NT2/D1 (cell line): ENCODE measurements around the gene CPLX1.
"Not testable (repeated sequence)": the region's sequence is repeated elsewhere in the genome, so short reads cannot be mapped to it uniquely, and the experiment has no call there.

ENCODE experiments used
- DNase-seq: peaks from one replicate; pipeline ENCODE4 v3.0.0-alpha.2; 2011; ENCODE audit warnings: low read depth, low spot score
- H3K27me3 ChIP-seq: 2 replicates; pipeline ENCODE4 v1.6.0; 2011; ENCODE audit warnings: mild to moderate bottlenecking; ENCODE audit not compliant: insufficient read length, insufficient read depth
- H3K36me3 ChIP-seq: 2 replicates; pipeline ENCODE4 v1.6.1; 2011; ENCODE audit warnings: mild to moderate bottlenecking, low read length, mixed read lengths; ENCODE audit not compliant: insufficient read depth, insufficient read length
- H3K4me1 ChIP-seq: 2 replicates; pipeline ENCODE4 v1.5.1; 2011; ENCODE audit not compliant: insufficient read depth, insufficient read length
- H3K4me3 ChIP-seq: 2 replicates; pipeline ENCODE4 v1.5.1; 2011; ENCODE audit warnings: low read depth; ENCODE audit not compliant: insufficient read length
- H3K9ac ChIP-seq: 2 replicates; pipeline ENCODE4 v1.6.0; 2011; ENCODE audit warnings: low read depth; ENCODE audit not compliant: insufficient read length
- H3K9me3 ChIP-seq: 2 replicates; pipeline ENCODE4 v1.5.1; 2011; ENCODE audit warnings: mild to moderate bottlenecking, low read length; ENCODE audit not compliant: insufficient read depth
- SUZ12 ChIP-seq: IDR thresholded peaks from 2 replicates; pipeline ENCODE4 v1.6.1; 2011; ENCODE audit not compliant: insufficient read length, insufficient read depth; ENCODE audit errors: extremely low read depth
- YY1 ChIP-seq: IDR thresholded peaks from 2 replicates; pipeline ENCODE4 v1.6.1; 2011; ENCODE audit not compliant: insufficient read length, insufficient read depth
- ZNF274 ChIP-seq: IDR thresholded peaks from 2 replicates; pipeline ENCODE4 v1.6.1; 2011; ENCODE audit warnings: mild to moderate bottlenecking, low read depth, low read length

The CPLX1 gene

GRCh38 chr4:808860-809570, 16.9 kb downstream of the CPLX1 start:
- Histone ChIP-seq H3K9ac (no peak overlapping the region), H3K4me1 (no peaks in the 10 kb centered on the region), H3K9me3 (no peaks in the 10 kb centered on the region), H3K4me3 (no peak overlapping the region), H3K27me3 (peaks cover 15% of the 10 kb centered on the region), H3K36me3 (no peaks in the 10 kb centered on the region)
- TF ChIP-seq SUZ12: no peak
- no peak for TF ChIP-seq YY1
- no peak for TF ChIP-seq ZNF274
- DNase-seq: no peak

DNA sequence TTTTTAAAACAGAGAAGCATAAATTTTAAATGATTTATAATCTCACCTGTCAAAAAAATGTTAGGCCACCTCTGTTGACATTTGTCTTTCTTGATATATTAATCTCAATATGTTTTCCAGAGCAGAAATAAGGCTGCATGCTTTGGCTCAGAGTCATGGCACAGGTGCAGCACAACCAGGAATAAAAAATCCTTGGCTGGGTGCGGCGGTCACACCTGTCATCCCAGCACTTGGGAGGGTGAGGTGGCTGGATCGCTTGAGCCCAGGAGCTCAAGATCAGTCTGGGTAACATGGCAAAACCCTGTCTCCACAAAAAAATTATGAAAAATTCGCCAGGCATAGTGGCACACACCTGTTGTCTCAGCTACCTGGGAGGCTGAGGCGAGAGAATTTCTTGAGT, 18.1 kb downstream of the CPLX1 start:
- H3K27me3 ChIP-seq: peaks cover 12% of the 10 kb centered on the region
- no peak overlapping the region for H3K9ac ChIP-seq
- no peaks in the 10 kb centered on the region for H3K36me3 ChIP-seq
- no peaks in the 10 kb centered on the region for H3K4me1 ChIP-seq
- TF ChIP-seq SUZ12 (no peak), YY1 (no peak), ZNF274 (no peak)
- H3K9me3 ChIP-seq: no peaks in the 10 kb centered on the region
- H3K4me3 ChIP-seq: no peak overlapping the region
- no peak for DNase-seq

DNA sequence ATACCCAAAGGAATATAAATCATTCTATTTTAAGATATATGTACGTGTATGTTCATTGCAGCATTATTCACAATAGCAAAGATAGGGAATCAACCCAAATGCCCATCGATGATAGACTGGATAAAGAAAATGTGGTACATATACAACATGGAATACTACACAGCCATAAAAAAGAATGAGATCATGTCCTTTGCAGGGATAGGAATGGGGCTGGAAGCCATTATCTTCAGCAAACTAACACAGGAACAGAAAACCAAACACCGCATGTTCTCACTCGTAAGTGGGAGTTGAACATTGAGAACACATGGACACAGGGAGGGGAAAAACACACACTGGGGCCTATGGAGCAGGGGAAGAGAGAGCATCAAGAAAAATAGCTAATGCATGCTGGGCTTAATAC, 18.9 kb downstream of the CPLX1 start:
- not testable (repeated sequence) for H3K36me3 ChIP-seq, H3K9ac ChIP-seq, H3K4me1 ChIP-seq, H3K4me3 ChIP-seq, H3K9me3 ChIP-seq, H3K27me3 ChIP-seq, DNase-seq

DNA sequence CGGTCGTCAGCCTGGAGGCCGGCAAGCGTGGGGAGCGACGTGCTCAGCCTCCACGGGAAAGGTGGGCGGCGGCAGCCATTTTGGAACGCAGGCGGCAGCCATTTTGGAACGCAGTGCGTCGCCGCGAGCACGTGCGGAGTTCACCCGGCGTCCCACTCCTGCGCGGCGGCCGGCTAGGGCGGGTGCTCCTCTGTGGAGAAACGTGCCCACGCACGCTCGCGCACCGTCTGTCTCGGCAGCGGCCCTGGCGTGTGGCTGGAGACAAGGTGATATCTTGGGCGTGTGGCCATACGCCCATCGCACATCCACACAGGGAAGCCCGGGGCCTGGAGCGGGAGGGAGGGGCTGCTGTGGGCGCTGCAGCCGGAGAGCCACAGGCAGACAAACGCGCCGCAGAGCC, 21.1 kb downstream of the CPLX1 start:
- Histone ChIP-seq H3K9me3 (no peaks in the 10 kb centered on the region), H3K4me1 (no peaks in the 10 kb centered on the region), H3K36me3 (no peaks in the 10 kb centered on the region), H3K4me3 (no peak overlapping the region), H3K27me3 (peaks cover 2% of the 10 kb centered on the region), H3K9ac (no peak overlapping the region)
- DNase-seq: no peak
- TF ChIP-seq YY1 (peak; percentile 51), SUZ12 (no peak), ZNF274 (no peak)

DNA sequence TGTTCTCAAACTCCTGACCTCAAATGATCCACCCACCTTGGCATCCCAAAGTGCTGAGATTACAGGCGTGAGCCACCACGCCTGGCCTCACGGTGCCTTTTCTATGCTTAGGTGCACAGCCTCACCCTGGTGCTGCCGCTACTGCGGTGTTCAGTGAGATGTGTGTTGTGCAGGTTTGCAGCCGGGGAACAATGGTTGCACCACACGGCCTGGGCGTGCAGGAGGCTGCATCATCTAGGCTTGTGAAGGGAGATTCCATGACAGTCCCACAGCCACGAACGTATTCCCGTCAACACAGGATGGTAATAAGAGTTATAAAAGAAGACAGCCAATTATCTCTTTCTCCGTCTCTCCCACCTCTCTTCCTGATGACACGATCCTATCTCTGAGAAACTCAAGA, 22.0 kb downstream of the CPLX1 start:
- no peaks in the 10 kb centered on the region for H3K4me1 ChIP-seq
- no peaks in the 10 kb centered on the region for H3K36me3 ChIP-seq
- no peak overlapping the region for H3K9ac ChIP-seq
- no peak overlapping the region for H3K4me3 ChIP-seq
- H3K9me3 ChIP-seq: no peaks in the 10 kb centered on the region
- TF ChIP-seq YY1 (no peak), SUZ12 (no peak), ZNF274 (no peak)
- DNase-seq: no peak
- peaks cover 2% of the 10 kb centered on the region for H3K27me3 ChIP-seq

DNA sequence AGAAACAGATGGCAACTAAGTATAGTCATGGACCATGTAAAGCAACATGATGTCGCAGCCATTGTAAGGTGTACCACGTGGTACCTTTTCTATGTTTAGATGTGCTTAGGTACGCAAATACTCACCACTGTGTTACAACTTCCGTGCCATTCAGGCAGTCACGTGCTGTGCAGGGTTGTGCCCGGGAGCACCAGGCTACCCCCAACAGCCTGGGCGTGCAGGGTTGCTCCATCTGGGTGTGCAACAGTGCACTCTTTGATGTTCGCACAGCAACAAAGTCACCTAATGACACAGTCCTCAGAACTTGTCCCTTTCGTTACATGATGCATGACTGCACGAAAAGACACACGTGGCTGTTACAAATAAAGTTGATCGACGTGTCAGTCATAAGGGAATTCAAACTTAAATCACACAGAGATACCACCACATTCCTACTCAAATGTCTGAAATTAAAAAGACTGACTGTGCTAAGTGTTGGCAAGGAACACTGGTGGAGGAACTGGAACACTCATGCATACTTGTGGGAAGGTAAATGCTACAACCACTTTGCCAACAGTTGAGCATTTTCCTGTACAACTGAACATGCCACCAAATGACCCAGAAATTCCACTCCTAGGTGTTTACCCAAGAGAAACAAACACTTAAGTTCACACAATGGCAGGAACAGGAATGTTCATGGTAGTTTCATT, 24.3 kb downstream of the CPLX1 start:
- no peak overlapping the region for H3K4me3 ChIP-seq
- H3K27me3 ChIP-seq: peaks cover 9% of the 10 kb centered on the region
- no peaks in the 10 kb centered on the region for H3K9me3 ChIP-seq
- H3K9ac ChIP-seq: no peak overlapping the region
- no peaks in the 10 kb centered on the region for H3K4me1 ChIP-seq
- TF ChIP-seq ZNF274: no peak
- no peak for TF ChIP-seq YY1
- TF ChIP-seq SUZ12: no peak
- H3K36me3 ChIP-seq: no peaks in the 10 kb centered on the region
- no peak for DNase-seq

DNA sequence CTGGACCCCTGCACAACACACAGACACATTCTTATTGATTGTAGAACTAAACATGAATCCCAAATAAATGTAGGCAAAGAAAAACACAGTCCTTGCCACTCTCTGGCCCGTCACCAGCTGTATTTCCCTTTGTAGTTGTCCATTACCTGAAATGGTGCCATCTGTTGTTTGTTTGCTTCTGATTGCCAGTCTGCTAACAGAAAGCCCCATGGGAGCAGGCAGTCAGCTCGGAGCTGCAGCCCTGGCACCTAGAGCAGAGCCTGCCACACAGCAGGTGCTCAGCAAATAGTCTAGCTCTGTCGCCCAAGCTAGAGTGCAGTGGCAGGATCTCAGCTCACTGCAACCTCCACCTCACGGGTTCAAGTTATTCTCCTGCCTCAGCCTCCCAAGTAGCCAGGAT, 28.9 kb downstream of the CPLX1 start:
- no peaks in the 10 kb centered on the region for H3K36me3 ChIP-seq
- no peak for DNase-seq
- H3K27me3 ChIP-seq: peaks cover 48% of the 10 kb centered on the region
- no peaks in the 10 kb centered on the region for H3K9me3 ChIP-seq
- H3K9ac ChIP-seq: no peak overlapping the region
- no peak overlapping the region for H3K4me3 ChIP-seq
- peaks cover 23% of the 10 kb centered on the region for H3K4me1 ChIP-seq
- no peak for TF ChIP-seq SUZ12
- no peak for TF ChIP-seq YY1
- no peak for TF ChIP-seq ZNF274

DNA sequence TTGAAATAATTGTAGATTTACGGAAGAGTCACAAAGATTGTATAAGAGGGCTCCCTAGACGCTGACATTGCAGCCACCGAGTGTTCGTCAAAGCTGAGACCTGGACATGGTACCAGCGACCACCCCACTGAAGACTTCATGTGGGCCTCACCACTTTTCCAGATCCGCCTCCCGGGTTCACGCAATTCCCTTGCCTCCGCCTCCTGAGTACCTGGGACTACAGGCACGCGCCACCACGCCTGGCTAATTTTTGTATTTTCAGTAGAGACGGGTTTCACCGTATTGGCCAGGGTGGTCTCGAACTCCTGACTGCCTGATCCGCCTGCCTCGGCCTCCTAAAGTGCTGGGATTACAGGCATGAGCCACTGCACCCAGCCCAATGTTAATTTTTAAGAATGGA, 29.7 kb downstream of the CPLX1 start:
- no peak for DNase-seq
- H3K27me3 ChIP-seq: peaks cover 46% of the 10 kb centered on the region
- TF ChIP-seq YY1 (no peak), SUZ12 (no peak), ZNF274 (no peak)
- H3K4me1 ChIP-seq: peaks cover 27% of the 10 kb centered on the region
- H3K9me3 ChIP-seq: no peaks in the 10 kb centered on the region
- no peak overlapping the region for H3K9ac ChIP-seq
- H3K4me3 ChIP-seq: no peak overlapping the region
- no peaks in the 10 kb centered on the region for H3K36me3 ChIP-seq
